ENCODE results near the gene MAN1C1.

- TF ChIP-seq POLR2AphosphoS5 (IDR thresholded peaks at IDR 0.05; ENCODE audit: low read depth, low read length): no peak
- no peak for TF ChIP-seq SPI1 (IDR thresholded peaks at IDR 0.05; ENCODE audit: low read depth, low read length)
- TF ChIP-seq POLR2A (IDR thresholded peaks at IDR 0.05; ENCODE audit: low read depth, low read length): no peak
- no peak for TF ChIP-seq TAF1 (IDR thresholded peaks at IDR 0.05; ENCODE audit: low read depth, low read length)
Measured at GRCh38 chr1:25648681-25649440, 32.3 kb downstream of the MAN1C1 start.

All from GM12891 (cell line).